Right ventricle myocardium inferior (tissue), 1 donor: ENCODE data around the gene CHN1. TPM values are rescaled to one million over a fixed set of nuclear protein-coding genes. Genes with fewer than 3 reads are reported as not detected.
A peak's percentile ranks its signal among the peaks of the same experiment; 100 is the strongest.

Experiments used
- ATAC-seq: fragments of 200-7000 bp; cut with Tn5 transposase; one replicate; pipeline ENCODE4 v1.9.1; 2020; ENCODE audit warnings: mild to moderate bottlenecking, moderate library complexity
- DNase-seq: peaks from one replicate; pipeline ENCODE4 v3.0.0; 2021; ENCODE audit errors: missing footprints
- intact Hi-C: fragments of 100-400 bp; cut with DNase I; formaldehyde crosslinking; loops from one replicate; pipeline ENCODE4 v1.11.0; 2022
- long read RNA-seq: library from polyadenylated mRNA; unstranded; transcript quantifications from one replicate; pipeline ENCODE4 v2.0.0, GENCODE V29; 2021
- total RNA-seq: library from RNA; stranded (reverse); fragmentation: NEBNext Ultra II Directional; extraction: Animal tissue kit (Norgen Biotek cat#: 25700); gene quantifications from one replicate; pipeline ENCODE4 v1.2.1, GENCODE V29; 2021
- donor health status: DM: no; HTN: yes; CAD: no; lungs with severe emphysema.

The CHN1 gene, protein sequence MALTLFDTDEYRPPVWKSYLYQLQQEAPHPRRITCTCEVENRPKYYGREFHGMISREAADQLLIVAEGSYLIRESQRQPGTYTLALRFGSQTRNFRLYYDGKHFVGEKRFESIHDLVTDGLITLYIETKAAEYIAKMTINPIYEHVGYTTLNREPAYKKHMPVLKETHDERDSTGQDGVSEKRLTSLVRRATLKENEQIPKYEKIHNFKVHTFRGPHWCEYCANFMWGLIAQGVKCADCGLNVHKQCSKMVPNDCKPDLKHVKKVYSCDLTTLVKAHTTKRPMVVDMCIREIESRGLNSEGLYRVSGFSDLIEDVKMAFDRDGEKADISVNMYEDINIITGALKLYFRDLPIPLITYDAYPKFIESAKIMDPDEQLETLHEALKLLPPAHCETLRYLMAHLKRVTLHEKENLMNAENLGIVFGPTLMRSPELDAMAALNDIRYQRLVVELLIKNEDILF
- total RNA-seq: 11.7 TPM
- long read RNA-seq, partial matches to known transcripts: 1 of 12 reads
- long read RNA-seq, other reads (novel, unspliced or antisense): 6 of 12 reads

DNA sequence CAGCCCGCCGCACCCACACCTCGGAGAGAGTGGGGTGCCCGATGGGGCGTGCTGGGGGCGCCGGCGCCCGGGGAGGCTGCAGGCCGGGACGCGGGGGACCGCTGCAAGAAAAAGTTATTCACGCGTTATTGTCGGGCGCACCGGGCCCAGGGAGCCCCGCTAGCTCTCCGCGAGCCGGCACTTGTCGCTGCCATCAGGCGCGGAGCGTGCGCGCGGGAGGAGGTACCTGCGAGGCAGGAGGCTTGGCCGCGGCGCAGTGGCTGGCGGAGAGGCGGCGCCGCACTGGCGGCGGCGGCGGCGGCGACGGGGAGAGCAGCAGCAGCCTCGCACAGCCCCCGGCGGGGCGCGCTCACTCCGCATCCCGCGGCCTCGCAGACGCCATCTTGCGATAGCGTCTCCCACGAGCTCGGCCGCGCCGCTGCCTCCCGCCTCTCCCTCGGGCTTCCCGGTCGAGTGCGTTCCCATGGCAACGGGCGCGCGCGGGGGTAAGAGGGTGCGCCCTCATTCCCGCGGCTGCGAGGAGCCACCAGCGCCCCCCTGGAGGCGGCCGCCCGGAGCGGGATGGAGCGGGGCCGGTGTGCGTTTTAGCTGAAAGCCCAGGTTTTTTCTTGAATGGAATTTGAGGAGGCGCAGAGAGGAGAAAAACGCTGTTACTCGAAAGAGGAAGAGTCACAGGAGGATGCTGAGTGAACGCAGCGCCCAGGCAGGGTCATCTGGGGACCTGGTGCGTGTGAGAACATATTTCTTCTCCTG, at the start of gene CHN1:
Gene CHN1, minus strand, starts transcription at position 402 of the 753 bp plus-strand sequence. CDS start 469 bp downstream, outside the sequence.
- DNase-seq (peak; percentile 89), ATAC-seq (peak; percentile 88)
- intact Hi-C loops: loop anchor here (5.0 kb wide), 1 partner anchor 162 kb away; the partner anchor contains the start of gene ATF2

DNA sequence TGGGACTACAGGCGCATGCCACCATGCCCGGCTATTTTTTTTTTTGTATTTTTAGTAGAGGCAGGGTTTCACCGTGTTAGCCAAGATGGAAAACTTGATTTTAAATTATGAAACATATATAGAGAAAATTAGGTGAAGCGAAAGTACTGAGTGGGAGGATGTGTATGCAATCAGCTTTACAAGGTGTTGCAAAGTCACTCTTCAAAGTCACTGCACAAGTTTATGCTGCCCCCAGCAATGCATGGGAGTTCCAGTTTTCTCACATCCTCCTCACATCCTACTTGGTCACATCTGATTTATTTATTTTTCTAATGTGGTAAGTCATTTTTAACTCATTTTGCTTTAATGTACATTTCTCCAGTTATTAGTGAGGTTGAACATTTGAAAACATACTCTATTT, 49.2 kb upstream of the CHN1 start:
- DNase-seq: no peak
- no peak for ATAC-seq
- intact Hi-C loops: no loop called here

DNA sequence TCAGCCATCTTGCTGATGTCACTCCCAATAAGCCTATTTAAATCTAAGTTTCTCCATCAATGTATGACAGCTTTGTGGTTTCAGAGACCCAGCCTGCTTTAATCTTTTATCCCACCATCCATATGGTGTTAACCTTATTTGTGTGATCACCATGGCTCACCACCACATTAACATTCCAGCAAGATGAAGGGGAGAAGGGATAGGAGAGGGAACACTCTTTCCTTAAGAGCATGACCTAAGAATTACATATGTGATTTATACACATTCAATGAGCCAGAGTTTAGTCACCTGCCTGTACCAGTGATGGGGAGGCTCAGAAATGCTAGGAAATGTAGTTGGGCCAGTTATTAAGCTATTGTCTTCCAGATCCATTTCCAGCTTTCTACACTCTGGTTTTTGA, 44.5 kb upstream of the CHN1 start:
- DNase-seq: no peak
- ATAC-seq: no peak
- intact Hi-C loops: no loop called here

DNA sequence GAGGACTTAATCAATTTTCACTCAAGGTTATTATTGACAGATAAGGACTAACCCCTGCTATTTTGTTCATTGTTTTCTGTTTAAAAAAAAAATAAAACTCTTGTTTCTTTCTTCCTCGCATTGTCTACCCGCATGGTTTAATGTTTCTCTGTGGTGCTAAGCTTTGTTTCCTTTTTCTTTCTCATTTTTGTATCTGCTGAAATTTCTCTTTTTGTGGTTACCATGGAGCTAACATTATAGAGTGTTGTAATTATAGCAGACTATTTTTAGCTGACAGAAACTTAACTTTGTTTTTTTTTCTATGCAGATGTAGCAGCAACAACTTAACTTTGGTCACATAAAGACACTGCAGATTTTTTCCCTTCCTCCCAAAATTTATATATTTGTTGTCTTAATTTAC, 43.1 kb upstream of the CHN1 start:
- ATAC-seq: no peak
- no peak for DNase-seq
- intact Hi-C loops: no loop called here

DNA sequence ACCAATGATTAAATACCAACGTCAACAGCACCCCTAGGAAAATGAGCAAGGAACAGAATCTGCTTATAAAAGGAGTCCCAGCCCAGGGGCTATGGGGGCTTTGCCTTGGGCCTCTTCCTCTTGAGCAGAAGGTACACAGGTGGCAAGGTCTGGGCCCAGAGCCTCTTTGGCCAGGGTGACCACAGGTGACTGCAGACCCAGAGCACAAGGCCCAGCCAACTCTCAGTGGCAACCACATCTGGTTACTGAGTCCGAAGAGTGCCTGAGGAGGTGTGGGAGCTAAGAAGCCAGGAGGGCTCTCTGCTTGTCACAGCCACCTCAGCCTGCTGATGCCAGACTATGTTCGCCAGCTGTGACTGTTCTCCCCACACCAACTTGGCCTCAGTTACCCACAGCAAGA, 34.3 kb upstream of the CHN1 start:
- ATAC-seq (no peak), DNase-seq (no peak)
- intact Hi-C loops: loop anchor here (10.0 kb wide), 1 partner anchor 245 kb away; no protein-coding TSS in a partner anchor

DNA sequence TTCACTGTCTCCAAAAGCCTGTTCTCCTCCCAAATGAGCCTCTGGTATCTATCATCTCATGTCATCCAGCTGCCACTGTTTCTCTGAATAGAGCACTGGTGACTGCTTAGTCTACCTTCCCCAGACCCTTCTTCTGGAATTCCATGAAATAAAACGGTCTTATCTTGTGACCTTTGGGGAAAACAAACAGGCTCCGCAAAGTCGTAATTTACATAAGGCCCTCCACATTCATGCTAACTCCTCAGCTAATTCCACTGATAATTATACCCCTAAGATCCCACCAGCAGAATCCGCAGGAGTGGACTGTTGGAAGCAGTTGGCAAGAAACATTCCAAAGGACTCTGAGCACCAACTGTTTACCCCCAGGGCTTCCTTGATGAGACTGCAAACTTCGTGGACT, 33.9 kb upstream of the CHN1 start:
- DNase-seq: no peak
- ATAC-seq: no peak
- intact Hi-C loops: loop anchor here (10.0 kb wide), 1 partner anchor 246 kb away; no protein-coding TSS in a partner anchor

DNA sequence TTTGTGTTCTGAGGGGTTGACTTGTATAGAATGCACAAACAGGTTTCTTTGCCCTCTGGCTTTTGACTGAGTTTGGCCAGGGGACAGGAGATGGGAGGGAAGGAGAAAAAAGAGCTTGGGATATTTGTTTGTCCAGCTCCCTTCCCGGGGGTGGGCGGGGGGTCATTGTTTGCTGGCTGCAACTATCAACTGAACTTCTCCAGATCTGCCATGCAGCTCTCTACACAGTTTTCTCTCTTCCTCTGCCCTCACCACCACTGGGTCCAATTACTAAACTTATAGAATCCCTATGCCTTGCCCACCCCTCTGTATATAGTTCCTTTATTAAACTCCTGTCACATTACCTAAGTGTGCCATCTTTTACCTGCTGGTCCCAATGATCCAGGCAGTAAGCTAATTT, 32.8 kb upstream of the CHN1 start:
- DNase-seq (no peak), ATAC-seq (no peak)
- intact Hi-C loops: loop anchor here (10.0 kb wide), 1 partner anchor 247 kb away; no protein-coding TSS in a partner anchor

DNA sequence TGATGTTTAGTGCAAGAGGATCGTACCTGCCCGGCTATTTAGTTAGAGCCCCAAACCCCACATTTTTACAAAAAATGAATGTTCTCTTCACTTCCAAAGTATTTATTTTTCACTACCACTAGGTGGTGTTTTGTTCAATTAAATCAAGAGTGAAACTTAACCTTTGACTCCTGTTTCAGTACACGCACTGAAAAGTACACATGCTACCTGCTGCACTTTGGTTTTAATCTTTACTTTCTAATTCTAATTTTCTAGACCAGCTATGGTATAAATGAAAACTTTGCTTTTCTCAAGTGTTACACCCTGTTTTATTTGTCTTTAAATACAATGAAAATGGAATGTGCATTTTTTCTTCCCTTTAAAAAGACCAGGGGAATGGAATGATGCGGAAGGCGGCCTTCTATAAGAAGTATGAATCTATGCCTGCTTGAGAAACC, 31.4 kb upstream of the CHN1 start:
- DNase-seq: no peak
- no peak for ATAC-seq
- intact Hi-C loops: loop anchor here (10.0 kb wide), 1 partner anchor 248 kb away; no protein-coding TSS in a partner anchor

DNA sequence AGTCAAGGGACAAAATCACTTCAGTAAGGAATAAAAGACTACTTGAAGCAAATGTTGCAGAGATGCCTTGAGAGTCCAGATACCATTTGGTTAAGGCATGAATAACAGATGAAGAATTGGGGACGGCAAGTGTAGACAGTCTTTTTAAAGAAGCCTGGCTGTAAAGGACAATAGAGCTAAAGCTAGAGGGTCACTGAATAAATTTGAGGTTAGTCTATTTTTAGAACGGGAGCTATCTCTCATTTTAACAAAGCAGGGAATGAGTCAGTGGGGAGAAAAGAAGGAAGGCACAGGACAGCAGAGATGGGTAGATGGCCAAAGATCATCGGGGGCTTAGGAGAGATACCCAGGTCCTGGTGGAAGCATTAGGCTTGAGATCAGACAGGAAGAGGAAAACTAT, 30.6 kb upstream of the CHN1 start:
- intact Hi-C loops: loop anchor here (10.0 kb wide), 1 partner anchor 249 kb away; no protein-coding TSS in a partner anchor
- ATAC-seq (no peak), DNase-seq (no peak)

DNA sequence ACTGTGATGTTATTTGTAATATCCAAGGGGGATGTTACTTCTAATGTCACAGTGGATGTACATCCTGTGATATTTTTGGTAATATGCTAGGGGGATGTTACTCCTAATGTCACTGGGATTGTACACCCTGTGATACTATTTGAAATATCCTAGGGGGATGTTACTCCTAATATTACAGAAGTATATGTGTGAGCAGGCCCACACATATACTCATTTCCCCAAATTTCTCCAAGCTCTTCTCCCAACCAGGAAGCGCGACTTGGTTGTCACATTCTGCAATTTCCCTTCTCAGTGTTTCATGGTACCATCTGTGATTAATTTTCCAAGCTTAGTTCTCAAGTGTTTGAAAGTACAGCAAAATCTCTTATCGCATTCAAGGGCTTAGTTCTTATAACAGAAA, 29.5 kb upstream of the CHN1 start:
- no peak for ATAC-seq
- no peak for DNase-seq
- intact Hi-C loops: loop anchor here (10.0 kb wide), 1 partner anchor 250 kb away; no protein-coding TSS in a partner anchor

DNA sequence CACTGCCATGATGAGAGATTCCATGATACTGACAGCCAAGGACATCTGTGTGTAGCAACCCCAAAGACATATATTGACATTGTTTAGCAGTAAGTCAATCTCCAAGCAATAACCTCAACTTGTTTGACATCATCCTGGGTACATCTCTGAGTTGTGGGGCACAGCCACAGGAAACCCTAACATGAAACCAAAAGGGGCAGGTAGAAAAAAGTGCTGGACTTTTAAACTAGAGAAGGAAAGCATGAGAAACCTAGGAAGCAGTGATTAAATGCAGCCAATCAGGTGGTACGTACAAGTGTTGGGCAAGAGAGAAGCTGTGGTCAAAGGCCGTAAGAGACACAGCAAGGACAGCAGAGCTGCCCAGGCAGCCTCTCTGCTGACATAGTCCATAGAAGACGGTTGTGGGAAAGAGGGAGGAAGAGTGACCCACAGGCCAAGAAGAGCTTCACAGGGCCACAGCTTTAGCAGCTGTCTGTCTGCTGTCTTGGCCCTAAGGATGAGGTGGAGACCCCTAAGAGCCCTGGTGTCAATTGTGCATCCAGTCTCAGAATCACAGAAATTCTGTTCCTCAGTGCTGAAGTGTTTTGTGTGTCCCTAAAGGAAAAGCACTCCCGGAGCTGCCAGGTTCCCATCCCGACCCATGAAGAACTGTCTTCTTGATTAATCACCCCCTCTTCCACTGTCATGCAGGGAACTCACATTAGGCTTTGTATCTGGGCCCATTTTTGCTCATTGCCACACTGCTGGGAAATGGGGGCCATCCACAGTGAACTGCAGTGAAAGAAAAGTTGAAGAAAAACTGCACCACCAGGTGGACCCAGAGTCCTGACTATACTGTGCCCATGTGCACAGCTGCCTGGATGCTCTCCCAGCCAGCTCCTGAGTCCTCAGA, 25.4 kb upstream of the CHN1 start:
- intact Hi-C loops: loop anchor here (10.0 kb wide), 1 partner anchor 254 kb away; no protein-coding TSS in a partner anchor
- no peak for DNase-seq
- peak; percentile 52 for ATAC-seq

DNA sequence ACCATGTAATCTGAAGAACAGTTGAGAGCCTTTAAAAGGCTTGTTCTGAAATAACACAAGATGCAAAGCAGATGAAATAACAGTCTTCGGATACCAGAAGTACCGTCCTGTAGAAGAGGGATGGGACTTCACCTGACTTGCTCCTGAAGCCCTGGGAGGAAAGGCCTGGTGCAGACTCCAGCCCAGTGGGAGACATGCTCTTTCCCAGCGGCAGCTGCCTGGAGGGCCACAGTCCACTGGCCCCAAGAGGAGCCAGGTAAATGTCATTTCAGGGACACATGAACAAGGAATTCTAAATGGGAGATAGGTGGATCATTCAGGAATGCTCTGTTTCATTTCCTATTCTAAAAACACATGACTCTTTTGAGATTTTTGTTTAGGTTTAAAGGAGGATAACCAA, 22.6 kb upstream of the CHN1 start:
- DNase-seq: no peak
- intact Hi-C loops: no loop called here
- ATAC-seq: no peak

DNA sequence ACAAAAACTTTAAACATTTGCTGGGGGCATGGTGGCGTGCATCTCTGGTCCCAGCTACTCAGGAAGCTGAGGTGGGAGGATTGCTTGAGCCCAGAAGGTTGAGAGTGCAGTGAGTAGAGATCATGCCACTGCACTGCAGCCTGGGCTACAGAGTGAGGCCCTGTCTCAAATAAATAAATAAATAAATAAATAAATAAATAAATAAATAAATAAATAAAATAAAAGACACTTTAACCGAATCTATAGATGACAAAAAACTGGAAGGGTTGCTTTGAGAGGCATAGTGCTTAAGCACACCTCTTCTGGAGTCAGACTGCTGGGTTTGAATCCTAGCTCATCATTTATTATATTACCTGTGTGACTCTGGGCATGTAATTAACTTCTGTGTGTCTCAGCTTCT, 21.2 kb upstream of the CHN1 start:
- ATAC-seq (no peak), DNase-seq (no peak)
- intact Hi-C loops: no loop called here

DNA sequence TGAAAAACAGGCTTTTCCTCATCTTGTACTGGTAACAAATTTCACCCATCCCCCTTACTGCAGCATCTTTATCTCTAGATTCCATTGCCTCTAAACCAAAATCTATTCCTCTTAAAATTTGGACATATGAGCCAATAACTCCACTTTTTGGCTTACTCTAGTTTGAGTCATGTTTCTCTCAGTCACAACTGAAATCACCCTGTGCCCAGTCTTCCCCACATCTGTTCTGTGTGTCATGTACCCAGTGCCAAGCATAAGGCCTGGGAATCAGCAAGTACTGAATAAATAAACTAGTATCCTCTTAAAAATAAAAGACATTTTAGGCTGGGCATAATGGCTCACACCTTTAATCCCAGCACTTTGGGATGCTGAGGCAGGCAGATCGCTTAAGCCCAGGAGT, 20.8 kb upstream of the CHN1 start:
- no peak for DNase-seq
- intact Hi-C loops: no loop called here
- no peak for ATAC-seq

DNA sequence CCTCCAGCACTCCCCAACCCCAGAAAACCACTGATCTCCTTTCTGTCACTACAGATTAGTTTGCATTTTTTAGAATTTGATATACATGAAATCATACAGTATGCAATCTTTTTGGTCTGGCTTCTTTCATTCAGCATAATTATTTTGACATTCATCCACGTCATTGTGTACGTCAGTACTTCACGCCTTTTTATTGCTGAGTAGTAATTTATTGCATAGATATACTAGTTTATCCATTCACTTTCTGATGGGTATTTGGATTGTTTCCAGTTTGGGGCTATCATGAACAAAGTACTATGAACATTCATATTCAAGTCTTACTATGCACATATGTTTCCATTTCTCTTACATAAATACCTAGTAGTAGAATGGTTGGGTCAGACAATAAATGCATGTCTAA, 20.1 kb upstream of the CHN1 start:
- no peak for ATAC-seq
- intact Hi-C loops: no loop called here

DNA sequence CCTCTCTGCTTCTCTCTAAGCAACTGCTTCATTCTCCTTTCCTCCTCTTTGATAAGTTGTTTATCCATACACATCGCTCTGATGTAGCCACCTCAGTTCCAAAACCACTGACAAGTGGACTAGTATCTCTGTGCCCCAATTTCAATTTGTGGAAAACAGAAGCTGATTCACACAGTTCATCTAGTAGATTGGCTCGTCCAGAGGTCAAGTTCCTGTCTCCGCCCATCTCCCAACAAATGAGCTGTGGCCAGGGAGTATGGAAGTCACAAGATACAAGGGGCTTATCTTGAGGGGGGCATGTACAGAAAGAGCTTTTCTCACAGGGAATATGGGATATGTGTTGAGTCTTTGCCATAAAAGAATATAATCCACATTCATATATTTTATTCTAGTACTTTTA, 17.7 kb upstream of the CHN1 start:
- ATAC-seq: no peak
- DNase-seq: no peak
- intact Hi-C loops: no loop called here

More for the DNA sequence above, 20.1 kb upstream of the CHN1 start:
- no peak for DNase-seq

DNA sequence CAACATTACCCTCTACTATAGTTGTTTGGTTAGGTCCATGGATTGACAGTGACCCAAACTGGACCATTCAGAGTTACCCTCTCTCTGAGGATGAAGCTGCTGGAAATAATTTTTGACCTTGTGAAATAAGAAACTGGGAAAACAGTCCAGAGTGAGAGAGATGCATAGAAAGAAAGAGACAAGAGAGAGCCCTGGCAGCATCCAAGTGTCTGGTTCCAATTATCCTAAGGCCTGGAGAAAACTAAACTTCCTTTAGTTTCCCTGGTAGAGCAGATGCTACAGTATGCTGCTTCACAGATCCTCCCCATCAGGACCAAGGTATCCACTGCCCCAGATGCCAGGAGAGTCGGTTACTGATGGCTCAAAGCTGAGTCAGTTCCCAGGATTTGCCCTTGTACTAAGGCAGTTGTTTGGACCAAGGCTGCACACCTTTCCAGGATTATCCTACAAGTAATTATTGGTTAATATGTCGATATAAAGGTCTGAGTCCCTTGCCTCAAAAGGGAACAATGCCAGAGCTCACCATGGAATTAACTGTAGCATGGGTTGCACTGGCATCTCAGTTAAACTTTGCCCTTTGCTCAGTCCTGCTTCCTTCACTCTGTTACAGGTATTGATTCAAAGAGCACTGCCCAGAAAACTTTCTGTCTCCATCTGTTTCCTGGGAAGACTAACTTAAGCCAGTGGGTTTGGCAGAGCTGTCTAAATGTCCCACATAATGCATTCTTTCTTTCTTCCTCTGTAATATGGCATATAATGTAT, 14.6 kb upstream of the CHN1 start:
- intact Hi-C loops: no loop called here
- ATAC-seq: no peak
- DNase-seq: no peak
